ENCODE measurements around the gene CLEC4C. TPM values are rescaled to one million over a fixed set of nuclear protein-coding genes. Genes with fewer than 3 reads are reported as not detected.
A peak's percentile ranks its signal among the peaks of the same experiment; 100 is the strongest.

The CLEC4C gene
- total RNA-seq, 1 experiment from 2014 or later: not detected

DNA sequence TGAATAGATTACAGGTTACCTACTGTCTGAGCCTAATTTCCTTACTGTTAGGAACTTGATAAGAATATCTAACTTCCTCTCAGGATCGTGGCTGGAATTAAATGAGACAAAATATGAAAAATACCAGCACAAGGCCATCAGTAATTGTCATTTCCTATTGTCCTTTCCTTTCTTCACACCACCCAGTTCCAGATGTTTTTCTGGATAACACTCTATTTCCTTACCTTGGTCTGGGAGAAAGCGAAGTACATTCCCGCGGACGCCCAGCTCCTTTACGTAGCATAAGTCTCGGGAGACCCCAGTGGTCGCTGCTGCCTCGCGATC lies 52.0 kb downstream of the CLEC4C start:
- TF ChIP-seq, protein P1, sequence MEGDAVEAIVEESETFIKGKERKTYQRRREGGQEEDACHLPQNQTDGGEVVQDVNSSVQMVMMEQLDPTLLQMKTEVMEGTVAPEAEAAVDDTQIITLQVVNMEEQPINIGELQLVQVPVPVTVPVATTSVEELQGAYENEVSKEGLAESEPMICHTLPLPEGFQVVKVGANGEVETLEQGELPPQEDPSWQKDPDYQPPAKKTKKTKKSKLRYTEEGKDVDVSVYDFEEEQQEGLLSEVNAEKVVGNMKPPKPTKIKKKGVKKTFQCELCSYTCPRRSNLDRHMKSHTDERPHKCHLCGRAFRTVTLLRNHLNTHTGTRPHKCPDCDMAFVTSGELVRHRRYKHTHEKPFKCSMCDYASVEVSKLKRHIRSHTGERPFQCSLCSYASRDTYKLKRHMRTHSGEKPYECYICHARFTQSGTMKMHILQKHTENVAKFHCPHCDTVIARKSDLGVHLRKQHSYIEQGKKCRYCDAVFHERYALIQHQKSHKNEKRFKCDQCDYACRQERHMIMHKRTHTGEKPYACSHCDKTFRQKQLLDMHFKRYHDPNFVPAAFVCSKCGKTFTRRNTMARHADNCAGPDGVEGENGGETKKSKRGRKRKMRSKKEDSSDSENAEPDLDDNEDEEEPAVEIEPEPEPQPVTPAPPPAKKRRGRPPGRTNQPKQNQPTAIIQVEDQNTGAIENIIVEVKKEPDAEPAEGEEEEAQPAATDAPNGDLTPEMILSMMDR (IDR thresholded peaks at IDR 0.05; ENCODE audit: unreplicated experiment): no peak
- Mint-ChIP-seq H3K4me1 (ENCODE audit: insufficient read depth, unreplicated experiment) (no peaks in the 10 kb centered on the region), H3K9me3 (ENCODE audit: unreplicated experiment) (no peaks in the 10 kb centered on the region), H3K27me3 (ENCODE audit: insufficient read depth, unreplicated experiment) (no peaks in the 10 kb centered on the region), H3K36me3 (ENCODE audit: insufficient read depth, unreplicated experiment) (no peaks in the 10 kb centered on the region), H3K4me3 (ENCODE audit: unreplicated experiment) (no peak overlapping the region), H3K27ac (ENCODE audit: low read depth, unreplicated experiment) (no peak overlapping the region)
- intact Hi-C loops (cut with micrococcal nuclease): no loop called here
- CTCF ChIA-PET: no interaction called here
- DNase-seq (ENCODE audit: unreplicated experiment): no peak
- POLR2A ChIA-PET: no interaction called here
- BruUV-seq (replicated peaks): no TSS peak

DNA sequence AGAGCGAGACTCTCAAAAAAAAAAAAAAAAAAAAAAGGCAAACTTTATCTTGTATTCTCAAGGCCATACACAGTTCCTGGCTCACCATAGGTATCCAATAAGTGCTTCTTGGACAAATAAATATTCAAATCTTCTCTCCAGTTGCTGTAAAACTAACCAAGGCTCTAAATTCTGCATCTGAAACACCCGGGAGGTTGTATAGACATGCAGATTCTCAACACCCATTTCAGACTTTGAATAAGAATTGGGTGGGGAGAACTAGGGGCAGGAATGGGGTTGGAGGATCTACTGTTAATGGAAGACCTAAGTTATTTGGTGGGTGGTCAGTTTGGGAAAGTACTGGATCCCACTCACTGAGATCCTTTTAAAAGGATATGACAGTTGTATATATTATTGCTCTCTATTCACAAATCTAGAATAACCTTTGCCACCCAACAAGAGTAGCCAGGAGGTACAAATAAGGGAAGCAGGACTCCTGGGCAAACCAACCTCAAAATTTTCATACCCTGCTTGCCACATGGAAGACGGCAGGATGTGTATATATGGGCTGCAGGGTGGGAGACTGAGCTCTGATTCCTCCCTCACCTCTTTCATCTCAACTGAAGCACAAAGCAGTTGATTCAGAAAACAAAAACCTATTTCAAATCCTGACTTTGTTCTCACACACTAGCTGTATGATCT lies 52.5 kb downstream of the CLEC4C start:
- POLR2A ChIA-PET: no interaction called here
- CTCF ChIA-PET: no interaction called here
- H3K27ac Mint-ChIP-seq (ENCODE audit: low read depth, unreplicated experiment): no peak overlapping the region
- H3K9me3 Mint-ChIP-seq (ENCODE audit: unreplicated experiment): no peaks in the 10 kb centered on the region
- DNase-seq (ENCODE audit: unreplicated experiment): no peak
- BruUV-seq (replicated peaks): no TSS peak
- TF ChIP-seq, protein P1 (IDR thresholded peaks at IDR 0.05; ENCODE audit: unreplicated experiment): no peak
- no peak overlapping the region for H3K4me3 Mint-ChIP-seq (ENCODE audit: unreplicated experiment)
- intact Hi-C loops (cut with micrococcal nuclease): no loop called here
- H3K27me3 Mint-ChIP-seq (ENCODE audit: insufficient read depth, unreplicated experiment): no peaks in the 10 kb centered on the region
- no peaks in the 10 kb centered on the region for H3K36me3 Mint-ChIP-seq (ENCODE audit: insufficient read depth, unreplicated experiment)
- no peaks in the 10 kb centered on the region for H3K4me1 Mint-ChIP-seq (ENCODE audit: insufficient read depth, unreplicated experiment)

DNA sequence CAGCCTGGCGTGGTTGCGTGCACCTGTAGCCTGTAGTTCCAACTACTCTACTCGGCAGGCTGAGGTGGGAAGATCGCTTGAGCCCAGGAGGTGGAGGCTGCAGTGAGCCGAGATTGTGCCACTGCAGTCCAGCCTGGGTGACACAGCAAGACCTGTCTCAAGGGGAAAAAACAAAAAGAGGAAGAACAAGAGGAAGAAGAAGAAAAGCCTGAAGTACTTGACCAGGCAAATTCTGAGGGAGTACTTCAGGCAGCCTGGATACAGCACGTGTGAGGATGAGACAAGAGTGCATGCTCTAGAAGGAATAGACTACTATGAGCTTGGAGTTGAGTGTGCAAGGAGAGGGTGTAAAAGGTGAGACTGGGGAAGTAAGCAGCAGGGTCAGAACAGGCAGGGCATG lies 53.4 kb downstream of the CLEC4C start:
- Mint-ChIP-seq H3K27ac (ENCODE audit: low read depth, unreplicated experiment) (peak overlapping the region; percentile 5), H3K27me3 (ENCODE audit: insufficient read depth, unreplicated experiment) (no peaks in the 10 kb centered on the region), H3K4me1 (ENCODE audit: insufficient read depth, unreplicated experiment) (no peaks in the 10 kb centered on the region), H3K9me3 (ENCODE audit: unreplicated experiment) (no peaks in the 10 kb centered on the region), H3K36me3 (ENCODE audit: insufficient read depth, unreplicated experiment) (no peaks in the 10 kb centered on the region), H3K4me3 (ENCODE audit: unreplicated experiment) (no peak overlapping the region)
- no TSS peak for BruUV-seq (replicated peaks)
- TF ChIP-seq, protein P1 (IDR thresholded peaks at IDR 0.05; ENCODE audit: unreplicated experiment): no peak
- intact Hi-C loops (cut with micrococcal nuclease): no loop called here
- no peak for DNase-seq (ENCODE audit: unreplicated experiment)
- ChIA-PET CTCF (no interaction called here), POLR2A (interaction anchor here (0.5 kb wide), 1 partner anchor 102 kb away, joined by 3 read pairs; no protein-coding TSS in a partner anchor)

DNA sequence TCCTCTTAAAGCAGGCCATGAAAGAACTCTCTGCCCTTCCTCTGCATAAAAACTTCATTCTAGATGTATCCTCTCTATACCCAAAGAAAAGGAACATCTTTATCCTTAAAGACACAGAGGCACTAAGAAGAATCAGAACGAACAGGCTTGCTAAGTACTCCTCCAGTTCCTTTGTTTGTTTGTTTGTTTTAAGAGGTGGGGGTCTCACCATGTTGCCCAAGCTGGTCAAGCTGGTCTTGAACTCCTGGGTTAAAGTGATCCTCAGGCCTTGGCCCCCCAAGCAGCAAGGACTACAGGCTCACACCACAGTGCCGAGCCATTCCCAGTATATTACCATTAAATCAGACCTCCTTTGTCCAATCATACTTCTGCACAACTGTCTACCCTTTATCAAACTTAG lies 65.6 kb downstream of the CLEC4C start:
- intact Hi-C loops (cut with micrococcal nuclease): no loop called here
- TF ChIP-seq, protein P1 (IDR thresholded peaks at IDR 0.05; ENCODE audit: unreplicated experiment): no peak
- no peak overlapping the region for H3K4me3 Mint-ChIP-seq (ENCODE audit: unreplicated experiment)
- DNase-seq (ENCODE audit: unreplicated experiment): no peak
- H3K36me3 Mint-ChIP-seq (ENCODE audit: insufficient read depth, unreplicated experiment): no peaks in the 10 kb centered on the region
- BruUV-seq (replicated peaks): no TSS peak
- H3K27ac Mint-ChIP-seq (ENCODE audit: low read depth, unreplicated experiment): no peak overlapping the region
- H3K4me1 Mint-ChIP-seq (ENCODE audit: insufficient read depth, unreplicated experiment): no peaks in the 10 kb centered on the region
- H3K9me3 Mint-ChIP-seq (ENCODE audit: unreplicated experiment): no peaks in the 10 kb centered on the region
- CTCF ChIA-PET: interaction anchor here (7.4 kb wide), 1 partner anchor 126 kb away, joined by 86 read pairs; no protein-coding TSS in a partner anchor
- POLR2A ChIA-PET: no interaction called here
- no peaks in the 10 kb centered on the region for H3K27me3 Mint-ChIP-seq (ENCODE audit: insufficient read depth, unreplicated experiment)

Other genes with a start within 250 kb of the CLEC4C start
- gene CD163, start 243.6 kb downstream of the CLEC4C start, total RNA-seq (2022): not detected in 2 replicates
- gene APOBEC1, start 81.5 kb downstream of the CLEC4C start, total RNA-seq (2022): not detected in 2 replicates
- gene GDF3, start 51.6 kb downstream of the CLEC4C start, total RNA-seq (2022): not detected in 2 replicates
- gene DPPA3, start 35.9 kb downstream of the CLEC4C start, total RNA-seq (2022): not detected in 2 replicates
- gene NANOGNB, start 17.8 kb upstream of the CLEC4C start, total RNA-seq (2022): not detected in 2 replicates
- not detected in 2 replicates for gene NANOG, start 42.0 kb upstream of the CLEC4C start, total RNA-seq (2022)
- not detected in 2 replicates for gene SLC2A14, start 125.5 kb upstream of the CLEC4C start, total RNA-seq (2022)
- gene SLC2A3, start 188.8 kb upstream of the CLEC4C start, total RNA-seq (2022): 4.0 and 9.2 TPM in 2 replicates

All from MCF 10A (cell line).